Measurements from ENCODE around the gene NUDT21.
"Not testable (repeated sequence)": the region's sequence is repeated elsewhere in the genome, so short reads cannot be mapped to it uniquely, and the experiment has no call there.

The NUDT21 gene

DNA sequence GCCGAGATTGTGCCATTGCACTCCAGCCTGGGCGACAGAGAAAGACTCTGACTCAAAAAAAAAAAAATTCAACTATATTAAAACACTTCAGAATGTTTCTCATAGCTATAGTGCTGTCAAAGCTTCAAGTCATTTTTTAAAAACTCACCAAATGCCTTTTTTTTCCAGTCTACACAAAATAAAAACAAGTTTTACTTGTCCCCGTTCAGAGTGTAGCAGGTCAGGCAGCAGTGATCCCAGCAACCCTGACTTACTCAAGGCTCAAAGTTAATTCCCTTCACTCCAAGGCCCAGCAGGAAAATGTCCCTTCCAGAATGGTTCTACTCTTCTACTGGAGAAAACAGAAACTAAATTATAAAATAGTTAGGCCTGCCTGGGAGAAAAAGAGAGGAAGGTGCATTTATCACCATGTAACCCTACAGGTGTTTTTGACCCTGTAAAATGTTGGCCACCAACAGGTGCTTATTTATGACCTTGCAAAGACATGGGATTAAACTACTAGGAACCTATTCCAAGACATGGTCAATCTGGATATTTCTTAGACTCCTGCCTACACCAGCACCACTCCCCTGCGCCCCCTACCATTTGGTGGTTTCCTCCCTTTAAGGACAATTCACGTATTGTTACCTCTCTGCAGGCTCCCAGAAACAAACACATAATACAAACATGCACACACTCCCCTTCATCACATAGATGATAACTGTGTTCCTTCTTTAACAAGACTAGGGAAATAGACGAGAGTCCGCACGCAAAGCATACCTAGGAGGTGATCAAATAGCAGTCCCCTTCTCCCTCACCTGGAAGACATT lies 31.2 kb downstream of the NUDT21 start:
- no peak for DNase-seq (ENCODE audit: low read depth)

DNA sequence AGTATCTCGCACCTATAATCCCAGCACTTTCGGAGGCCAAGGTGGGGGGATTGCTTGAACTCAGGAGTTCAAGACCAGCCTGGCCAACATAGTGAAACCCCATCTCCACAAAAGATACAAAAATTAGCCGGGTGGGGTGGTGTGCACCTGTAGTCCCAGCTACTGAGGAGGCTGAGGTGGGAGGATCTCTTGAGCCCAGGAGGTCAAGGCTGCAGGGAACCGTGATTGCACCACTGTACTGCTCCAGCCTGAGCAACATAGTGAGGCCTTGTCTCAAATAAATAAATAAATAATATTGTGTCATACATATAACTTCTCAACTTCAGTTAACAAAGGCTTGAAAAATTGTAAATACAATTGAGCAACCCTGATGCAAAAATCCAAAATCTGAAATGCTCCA lies 34.0 kb downstream of the NUDT21 start:
- DNase-seq (ENCODE audit: low read depth) = no peak

GRCh38 chr16:56415875-56416274 lies 35.3 kb downstream of the NUDT21 start:
- DNase-seq (ENCODE audit: low read depth) = no peak

GRCh38 chr16:56414366-56414765 lies 36.8 kb downstream of the NUDT21 start:
- no peak for DNase-seq (ENCODE audit: low read depth)

DNA sequence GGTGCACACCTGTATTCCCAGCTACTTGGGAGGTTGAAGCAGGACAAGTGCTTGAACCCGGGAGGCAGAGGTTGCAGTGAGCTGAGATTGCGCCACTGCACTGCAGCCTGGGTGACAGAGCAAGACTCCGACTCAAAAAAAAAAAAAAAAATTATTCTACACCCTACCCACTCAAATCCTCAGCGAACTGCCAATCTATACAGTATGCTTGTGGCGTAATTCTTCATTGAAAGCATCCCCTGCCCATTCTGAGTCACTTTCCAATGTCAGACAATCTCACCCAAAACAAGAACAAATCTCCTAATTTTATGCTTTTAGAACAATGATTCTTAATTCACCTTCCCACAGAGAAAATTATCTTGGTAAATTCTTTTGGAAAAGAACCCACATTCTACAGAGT lies 37.8 kb downstream of the NUDT21 start:
- DNase-seq (ENCODE audit: low read depth) = no peak

DNA sequence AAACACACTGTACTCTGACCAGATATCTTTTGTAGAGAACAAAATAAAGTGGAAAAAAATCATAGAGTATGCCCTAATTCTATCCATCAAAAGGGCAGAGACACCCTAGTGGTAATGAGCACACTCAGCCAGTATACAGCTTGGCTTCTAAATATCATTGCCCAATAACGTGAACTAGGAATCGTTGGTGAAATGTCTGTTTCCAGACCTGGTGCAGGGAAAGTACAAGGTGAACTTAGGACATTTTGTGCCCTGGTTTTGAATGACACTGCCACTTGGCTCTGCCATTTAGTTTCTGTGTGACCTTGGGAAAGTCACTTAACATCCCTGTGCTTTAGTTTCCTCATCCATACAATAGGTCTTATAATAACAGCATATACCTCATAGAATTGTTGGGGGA lies 39.5 kb downstream of the NUDT21 start:
- no peak for DNase-seq (ENCODE audit: low read depth)

- DNase-seq (ENCODE audit: low read depth) = no peak
Measured at GRCh38 chr16:56411123-56411522, 40.0 kb downstream of the NUDT21 start.

GRCh38 chr16:56409195-56409594 lies 41.9 kb downstream of the NUDT21 start:
- DNase-seq (ENCODE audit: low read depth) = no peak

- DNase-seq (ENCODE audit: low read depth) = no peak
Measured at GRCh38 chr16:56408379-56409098, 42.6 kb downstream of the NUDT21 start.

GRCh38 chr16:56405977-56406672 lies 45.0 kb downstream of the NUDT21 start:
- no peak for DNase-seq (ENCODE audit: low read depth)

GRCh38 chr16:56401482-56401881 lies 49.6 kb downstream of the NUDT21 start:
- DNase-seq (ENCODE audit: low read depth) = no peak

DNA sequence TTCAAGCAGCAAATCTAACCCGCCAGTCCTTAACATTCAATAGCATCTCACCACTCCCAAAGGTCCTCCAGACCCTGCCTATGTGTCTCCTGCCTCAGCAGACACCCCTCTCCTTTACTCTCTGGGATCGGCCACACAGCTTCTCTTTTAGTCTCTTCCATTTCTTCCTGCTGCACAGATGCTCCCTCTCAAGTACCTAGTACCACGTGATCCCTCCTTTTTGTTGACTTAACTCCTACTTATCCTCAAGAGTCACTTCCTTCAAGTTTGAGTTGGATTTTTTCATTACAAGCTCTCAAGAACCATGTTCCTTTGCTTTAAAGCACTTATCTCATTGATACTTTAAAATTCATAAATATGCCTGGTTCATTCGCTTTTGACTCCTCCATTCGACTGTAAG lies 50.7 kb downstream of the NUDT21 start:
- DNase-seq (ENCODE audit: low read depth) = no peak

- DNase-seq (ENCODE audit: low read depth) = no peak
Measured at GRCh38 chr16:56399486-56399885, 51.6 kb downstream of the NUDT21 start.

DNA sequence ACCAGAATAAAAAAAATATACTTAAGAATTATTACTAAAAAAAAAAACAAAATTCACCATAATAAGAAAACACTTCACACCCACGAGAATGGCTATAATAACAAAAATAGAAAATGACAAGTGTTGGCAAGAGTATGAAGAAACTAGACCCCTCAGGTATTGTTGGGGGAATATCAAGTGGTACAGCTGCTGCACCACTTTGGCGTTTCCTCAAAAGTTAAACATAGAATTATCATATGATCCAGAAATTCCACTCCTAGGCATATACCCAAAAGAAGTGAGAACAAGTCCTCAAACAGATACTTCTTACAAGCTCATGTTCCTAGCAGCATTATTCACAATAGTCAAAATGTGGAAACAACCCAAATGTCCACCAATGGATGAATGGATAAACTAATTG lies 52.1 kb downstream of the NUDT21 start:
- no peak for DNase-seq (ENCODE audit: low read depth)

GRCh38 chr16:56396724-56397123 lies 54.4 kb downstream of the NUDT21 start:
- DNase-seq (ENCODE audit: low read depth) = not testable (repeated sequence)

- DNase-seq (ENCODE audit: low read depth) = peak; percentile 70
Measured at GRCh38 chr16:56389554-56389953, 61.6 kb downstream of the NUDT21 start.

DNA sequence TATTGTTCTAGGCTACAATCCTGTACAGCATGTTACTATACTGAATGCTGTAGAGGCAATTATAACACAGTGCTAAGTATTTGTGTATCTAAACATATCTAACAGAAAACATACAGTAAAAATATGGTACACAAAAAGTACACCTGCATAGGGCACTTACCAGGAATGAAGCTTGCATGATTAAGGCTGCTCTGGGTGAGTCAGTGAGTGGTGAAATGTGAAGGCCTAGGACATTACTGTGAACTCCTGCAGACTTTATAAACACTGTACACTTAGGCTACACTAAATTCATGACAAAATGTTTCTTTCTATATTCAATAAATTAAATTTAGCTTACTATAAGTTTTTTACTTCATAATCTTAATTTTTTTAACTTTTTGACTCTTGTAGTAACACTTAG lies 62.9 kb downstream of the NUDT21 start:
- no peak for DNase-seq (ENCODE audit: low read depth)

DNA sequence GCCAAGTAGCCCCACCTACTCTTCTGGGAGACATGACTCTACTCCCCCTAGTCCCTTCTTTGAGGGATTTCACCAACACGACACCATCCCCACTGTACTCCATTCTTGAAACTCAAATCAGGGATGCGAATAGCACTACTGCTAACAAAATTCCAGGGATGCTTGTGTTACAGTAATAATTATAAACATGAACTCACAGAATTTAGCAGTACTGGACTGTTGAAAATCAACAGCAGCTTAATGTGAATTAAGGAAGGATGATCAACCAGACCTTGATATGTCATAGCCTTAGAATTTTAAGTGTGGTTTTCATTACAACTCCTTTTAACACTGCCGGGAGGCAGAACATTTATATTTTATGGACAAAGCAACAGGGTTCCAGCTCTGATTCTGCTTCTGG lies 63.7 kb downstream of the NUDT21 start:
- no peak for DNase-seq (ENCODE audit: low read depth)

- DNase-seq (ENCODE audit: low read depth) = no peak
Measured at GRCh38 chr16:56384074-56384721, 66.9 kb downstream of the NUDT21 start.

DNA sequence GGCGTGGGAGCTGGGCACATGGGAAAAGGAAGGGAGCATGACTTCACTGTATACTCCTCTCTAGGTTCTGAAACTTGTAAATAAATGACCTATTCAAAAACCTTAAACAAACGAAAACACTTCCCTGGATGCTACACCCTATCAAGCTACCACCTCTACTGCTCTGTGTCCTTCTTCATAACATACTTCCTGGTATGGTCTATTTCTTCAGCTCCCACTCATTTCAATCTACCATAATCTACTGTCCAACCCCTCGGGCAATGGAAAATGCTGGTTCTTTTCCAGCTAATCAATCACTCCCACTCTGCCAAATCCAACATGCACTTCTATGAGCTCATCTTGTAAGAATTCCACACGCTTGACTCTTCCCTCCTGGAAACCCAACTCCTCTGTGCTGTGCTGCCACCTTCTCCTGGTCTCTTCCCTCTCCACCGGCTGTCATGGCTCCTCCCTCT lies 68.2 kb downstream of the NUDT21 start:
- no peak for DNase-seq (ENCODE audit: low read depth)

DNA sequence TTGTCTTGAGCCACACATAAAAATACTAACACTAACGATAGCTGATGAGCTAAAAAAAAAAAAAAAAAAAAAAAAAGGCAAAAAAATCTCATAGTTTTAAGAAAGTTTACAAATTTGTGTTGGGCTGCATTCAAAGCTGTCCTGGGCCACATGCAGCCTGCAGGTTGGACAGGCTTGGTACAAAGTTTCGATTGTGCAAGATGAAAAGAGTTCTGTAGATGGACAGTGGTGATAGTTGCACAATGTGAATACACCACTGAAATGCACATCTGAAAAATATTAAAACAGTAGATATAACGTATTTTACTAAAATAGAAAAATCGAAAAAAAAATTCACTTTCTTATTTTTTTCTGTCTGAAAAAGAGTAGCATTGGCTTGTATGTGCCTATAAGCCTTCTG lies 68.7 kb downstream of the NUDT21 start:
- no peak for DNase-seq (ENCODE audit: low read depth)

DNA sequence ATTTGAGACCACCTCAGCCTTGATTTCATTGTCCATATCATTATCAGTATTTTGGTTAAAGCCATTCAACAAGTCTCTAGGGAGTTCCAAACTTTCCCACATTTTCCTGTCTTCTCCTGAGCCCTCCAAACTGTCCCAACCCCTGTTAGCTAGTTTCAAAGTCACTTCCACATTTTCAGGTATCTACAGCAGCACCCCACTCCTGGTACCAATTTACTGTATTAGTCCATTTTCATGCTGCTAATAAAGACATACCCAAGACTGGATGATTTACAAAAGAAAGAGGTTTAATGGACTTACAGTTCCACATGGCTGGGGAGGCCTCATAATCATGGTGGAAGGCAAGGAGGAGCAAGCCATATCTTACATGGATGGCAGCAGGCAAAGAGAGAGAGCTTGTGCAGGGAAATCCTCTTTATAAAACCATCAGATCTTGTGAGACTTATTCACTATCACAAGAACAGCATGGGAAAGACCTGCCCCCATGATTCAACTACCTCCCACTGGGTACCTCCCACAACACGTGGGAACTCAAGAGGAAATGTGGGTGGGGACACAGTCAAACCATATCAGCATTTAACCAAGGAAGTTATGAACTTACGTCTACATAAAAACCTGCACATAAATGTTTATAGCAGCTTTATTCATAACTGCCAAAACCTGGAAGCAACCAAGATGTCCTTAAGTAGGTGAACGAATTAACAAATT lies 70.2 kb downstream of the NUDT21 start:
- DNase-seq (ENCODE audit: low read depth) = not testable (repeated sequence)

Measured in fibroblast of the conjunctiva (primary cell).